Activated CD8-positive, alpha-beta memory T cell treated with anti-CD3 and anti-CD28 coated beads, Interleukin-2, amount 50 U/mL, for 1 hour (primary cell): Measurements from ENCODE around the gene ZNF493.

Experiments
- DNase-seq: peaks from one replicate; pipeline ENCODE4 v3.0.0-alpha.2; 2020; ENCODE audit errors: extremely low read depth

The ZNF493 gene

DNA sequence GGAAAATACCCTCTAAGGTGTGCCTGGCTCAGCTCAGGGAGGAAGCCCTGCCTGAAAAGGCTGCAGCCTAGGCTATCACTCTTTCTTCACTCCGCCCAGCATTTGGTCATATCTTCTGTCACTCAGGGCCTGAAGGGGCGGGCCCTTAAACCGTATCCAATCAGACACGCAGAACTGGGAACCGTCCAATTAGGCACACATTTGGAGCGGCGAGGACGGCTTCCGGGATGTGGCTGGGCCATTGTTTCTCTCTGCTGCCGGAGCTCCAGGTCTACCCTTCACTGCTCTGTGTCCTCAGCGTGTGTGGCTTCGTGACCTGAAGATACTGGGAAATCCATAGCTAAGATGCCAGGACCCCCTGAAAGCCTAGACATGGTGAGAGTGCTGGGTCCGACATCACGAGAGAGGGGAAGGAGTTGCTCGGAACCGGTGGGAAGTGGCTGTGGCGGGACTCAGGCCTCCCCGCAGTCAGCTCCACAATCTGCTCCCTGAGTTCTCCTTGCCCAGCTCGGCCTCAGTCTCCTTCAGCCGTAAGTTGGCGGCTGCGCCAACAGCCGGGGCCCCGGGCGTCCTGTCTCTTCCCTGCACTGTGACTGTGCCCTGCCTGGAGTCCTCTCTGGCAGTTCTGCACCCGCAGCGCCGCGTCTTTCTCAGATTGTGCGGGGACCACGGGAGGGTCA, at the start of gene ZNF493:
ZNF493 (plus strand) TSS at position 241 of the 680 bp plus-strand sequence; CDS start at position 346, 105 bp downstream.
- DNase-seq = peak; percentile 79

DNA sequence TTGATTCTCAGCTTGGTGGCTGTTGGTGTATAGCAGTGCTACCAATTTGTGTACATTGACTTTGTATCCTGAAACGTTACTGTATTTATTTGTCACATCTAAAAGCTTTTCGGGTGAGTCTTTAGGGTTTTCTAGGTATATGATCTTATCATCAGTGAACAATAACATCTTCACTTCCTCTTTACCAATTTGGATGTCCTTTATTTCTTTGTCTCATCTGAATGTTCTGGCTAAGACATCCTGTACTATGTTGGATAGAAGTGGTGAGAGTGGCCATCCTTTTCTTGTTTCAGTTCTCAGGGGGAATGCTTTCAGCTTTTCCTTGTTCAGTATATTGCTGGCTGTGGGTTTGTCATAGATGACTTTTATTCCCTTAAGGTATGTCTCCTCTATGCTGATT, 44.1 kb upstream of the ZNF493 start:
- no peak for DNase-seq

DNA sequence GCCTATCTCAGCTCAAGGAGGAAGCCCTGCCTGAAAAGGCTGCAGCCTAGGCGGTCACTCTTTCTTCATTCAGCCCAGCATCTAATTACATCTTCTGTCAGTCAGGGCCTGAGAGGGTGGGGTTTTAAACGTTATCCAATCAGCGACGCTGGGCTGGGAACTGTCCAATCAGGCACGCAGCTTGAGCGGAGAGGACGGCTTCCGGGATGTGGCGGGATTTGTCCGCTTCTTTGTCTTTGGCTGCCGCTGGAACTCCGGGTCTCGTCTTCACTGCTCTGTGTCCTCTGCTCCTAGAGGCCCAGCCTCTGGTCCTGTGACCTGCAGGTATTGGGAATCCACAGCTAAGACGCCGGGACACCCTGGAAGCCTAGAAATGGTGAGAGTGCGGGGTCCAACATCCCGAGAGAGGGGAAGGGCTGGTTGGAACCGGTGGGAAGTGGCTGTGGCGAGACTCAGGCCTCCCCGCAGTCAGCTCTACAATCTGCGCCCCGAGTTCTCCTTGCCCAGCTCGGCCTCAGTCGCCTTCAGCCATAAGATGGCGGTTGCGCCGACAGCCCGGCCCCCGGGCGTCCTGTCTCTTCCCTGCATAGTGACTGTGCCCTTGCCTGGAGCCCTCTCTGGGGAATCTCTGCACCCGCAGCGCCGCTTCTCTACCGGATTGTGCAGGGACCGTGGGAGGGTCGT, 38.0 kb upstream of the ZNF493 start, which contains the start of gene ZNF738:
ZNF738 (plus strand) TSS at position 233 of the 684 bp plus-strand sequence; CDS start at position 374, 141 bp downstream.
- peak; percentile 61 for DNase-seq

DNA sequence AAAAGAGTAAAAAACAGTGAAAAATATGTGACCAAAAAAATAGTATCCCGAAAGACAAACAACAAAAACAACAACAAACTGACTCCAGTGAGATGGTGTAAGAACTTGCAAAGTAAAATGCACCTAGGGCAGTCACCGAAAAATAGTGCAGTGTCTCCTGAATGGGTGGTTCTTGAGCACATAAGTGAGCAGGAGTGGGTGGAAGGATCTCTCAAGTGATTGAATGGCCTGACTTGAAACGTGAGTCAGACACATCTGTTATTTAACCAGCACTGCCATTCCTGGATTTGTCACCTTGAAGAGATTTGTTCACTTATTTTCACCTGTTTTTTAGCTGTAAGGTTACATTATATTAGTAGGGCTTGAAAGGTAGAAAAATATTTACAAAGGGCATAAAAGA, 34.6 kb upstream of the ZNF493 start:
- no peak for DNase-seq

DNA sequence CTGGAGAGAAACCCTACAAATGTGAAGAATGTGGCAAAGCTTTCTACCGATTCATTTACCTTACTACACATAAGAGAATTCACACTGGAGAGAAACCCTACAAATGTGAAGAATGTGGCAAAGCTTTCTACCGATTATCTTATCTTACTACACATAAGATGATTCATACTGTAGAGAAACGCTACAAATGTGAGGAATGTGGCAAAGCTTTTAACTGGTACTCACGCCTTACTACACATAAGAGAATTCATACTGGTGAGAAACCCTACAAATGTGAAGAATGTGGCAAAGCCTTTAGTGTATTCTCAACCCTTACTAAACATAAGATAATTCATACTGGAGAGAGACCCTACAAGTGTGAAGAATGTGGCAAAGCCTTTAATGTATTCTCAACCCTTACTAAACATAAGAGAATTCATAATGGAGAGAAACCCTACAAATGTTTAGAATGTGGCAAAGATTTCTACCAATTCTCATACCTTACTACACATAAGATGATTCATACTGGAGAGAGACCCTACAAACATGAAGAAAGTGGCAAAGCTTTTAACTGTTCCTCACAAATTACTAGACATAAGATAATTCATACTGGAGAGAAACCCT, 12.9 kb upstream of the ZNF493 start:
- DNase-seq = no peak

DNA sequence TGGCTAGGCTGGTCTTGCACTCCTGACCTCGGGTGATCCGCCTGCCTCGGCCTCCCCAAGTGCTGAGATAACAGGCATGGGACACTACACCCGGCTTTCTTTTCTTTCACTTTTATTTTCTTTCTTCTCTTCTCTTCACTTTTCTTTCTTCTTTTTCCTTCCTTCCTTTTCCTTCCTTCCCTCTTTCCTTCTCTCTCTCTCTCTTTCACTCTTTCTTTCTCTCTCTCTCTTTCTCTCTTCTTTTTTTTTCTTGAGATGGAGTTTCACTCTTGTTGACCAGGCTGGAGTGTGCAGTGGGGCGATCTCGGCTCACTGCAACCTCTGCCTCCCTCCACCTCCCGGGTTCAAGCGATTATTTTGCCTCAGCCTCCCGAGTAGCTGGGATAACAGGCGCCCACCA, 812 bp upstream of the ZNF493 start:
- no peak for DNase-seq

DNA sequence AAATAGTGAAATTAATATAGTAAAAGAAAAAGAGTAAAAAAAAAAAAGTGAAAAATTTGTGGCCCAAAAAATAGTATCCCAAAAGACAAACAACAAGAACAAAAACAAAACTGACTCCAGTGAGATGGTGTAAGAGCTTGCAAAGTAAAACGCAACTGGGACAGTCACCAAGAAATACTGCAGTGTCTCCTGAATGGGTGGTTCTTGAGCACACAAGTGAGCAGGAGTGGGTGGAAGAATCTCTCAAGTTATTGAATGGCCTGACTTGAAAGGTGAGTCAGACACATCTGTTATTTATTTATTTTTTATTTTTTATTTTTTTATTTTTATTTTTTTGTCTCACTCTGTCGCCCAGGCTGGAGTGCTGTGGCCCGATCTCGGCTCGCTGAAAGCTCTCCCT, 1.9 kb downstream of the ZNF493 start:
- DNase-seq = no peak

DNA sequence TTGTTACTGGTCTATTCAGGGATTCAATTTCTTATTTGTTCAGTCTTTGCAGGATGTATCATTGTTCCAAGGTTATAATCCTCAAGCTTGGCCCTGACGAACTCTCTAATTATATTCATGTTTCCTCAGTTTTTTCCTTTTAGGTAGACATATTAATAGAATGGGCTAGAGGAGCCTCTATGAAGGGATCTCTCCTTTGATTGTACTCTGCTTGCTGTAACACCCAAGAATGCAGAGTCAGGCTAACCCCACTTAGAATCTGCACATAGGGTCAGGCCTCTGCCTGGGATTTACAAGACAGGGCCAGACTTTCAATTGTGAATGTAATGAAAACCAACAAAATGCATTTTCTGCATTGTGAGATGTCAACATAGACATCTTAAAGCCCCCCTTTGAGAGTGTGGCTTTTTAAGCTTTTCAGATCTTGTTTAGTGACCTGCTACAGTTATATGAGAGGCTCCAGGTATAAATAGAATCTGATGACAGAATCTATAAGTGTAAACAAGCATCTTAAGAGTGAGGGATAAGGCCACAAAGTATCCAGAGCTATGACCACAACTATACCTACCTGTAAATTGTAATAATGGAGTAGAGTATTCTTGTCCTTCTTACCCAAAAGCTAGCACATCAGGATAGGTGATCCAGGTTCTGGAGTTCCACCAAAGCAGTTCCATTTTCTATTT, 5.5 kb downstream of the ZNF493 start:
- DNase-seq = no peak

DNA sequence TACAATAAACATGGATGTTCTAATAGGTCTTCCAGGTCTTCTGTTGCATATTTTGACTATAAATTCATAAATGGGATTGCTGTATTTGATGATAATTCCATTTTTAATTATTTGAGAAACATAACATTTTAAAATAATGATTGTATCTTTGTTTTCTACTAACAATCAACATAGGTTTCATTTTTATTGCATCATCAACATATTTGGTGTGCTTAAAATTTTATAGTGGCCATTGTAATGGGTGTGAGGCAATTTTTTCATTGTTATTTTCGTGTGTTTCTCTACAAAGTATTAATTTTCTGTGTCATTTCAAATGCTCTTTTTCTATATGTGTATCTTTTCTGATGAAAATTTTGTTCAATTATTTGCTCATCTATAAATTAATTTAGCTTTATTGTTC, 13.2 kb downstream of the ZNF493 start:
- DNase-seq = no peak

DNA sequence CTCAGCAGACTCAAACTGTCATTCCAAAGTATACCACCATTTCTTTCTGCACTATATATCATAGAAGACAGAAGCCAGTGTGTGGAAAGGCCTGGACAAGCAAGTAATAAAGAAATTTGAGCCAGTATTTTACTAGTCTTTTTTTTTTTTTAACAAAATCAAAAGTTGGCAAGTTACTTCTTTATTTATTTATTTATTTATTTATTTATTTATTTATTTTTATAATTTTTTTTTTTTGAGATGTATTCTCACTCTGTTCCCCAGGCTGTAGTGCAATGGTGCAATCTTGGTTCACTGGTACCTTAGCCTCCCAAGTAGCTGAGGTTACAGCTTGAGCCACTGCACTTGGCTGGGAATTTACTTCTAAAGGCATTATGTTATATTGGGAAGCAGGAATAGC, 25.3 kb downstream of the ZNF493 start:
- DNase-seq = no peak

DNA sequence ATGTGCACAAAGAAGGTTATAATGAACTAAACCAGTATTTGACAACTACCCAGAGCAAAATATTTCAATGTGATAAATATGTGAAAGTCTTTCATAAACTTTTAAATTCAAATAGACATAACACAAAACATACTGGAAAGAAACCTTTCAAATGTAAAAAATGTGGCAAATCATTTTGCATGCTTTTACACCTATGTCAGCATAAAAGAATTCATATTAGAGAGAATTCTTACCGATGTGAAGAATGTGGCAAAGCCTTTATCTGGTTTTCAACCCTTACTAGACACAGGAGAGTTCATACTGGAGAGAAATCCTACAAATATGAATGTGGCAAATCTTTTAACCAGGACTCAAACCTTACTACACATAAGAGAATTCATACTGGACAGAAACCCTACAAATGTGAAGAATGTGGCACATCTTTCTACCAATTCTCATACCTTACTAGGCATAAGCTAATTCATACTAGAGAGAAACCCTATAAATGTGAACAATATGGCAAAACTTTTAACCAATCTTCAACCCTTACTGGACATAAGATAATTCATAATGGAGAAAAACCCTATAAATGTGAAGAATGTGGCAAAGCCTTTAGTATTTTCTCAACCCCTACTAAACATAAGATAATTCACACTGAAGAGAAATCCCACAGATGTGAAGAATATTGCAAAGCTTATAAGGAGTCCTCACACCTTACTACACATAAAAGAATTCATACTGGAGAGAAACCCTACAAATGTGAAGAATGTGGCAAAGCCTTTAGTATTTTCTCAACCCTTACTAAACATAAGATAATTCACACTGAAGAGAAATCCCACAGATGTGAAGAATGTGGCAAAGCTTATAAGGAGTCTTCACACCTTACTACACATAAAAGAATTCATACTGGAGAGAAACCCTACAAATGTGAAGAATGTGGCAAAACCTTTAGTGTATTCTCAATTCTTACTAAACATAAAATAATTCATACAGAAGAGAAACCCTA, 26.4 kb downstream of the ZNF493 start:
- DNase-seq = no peak

DNA sequence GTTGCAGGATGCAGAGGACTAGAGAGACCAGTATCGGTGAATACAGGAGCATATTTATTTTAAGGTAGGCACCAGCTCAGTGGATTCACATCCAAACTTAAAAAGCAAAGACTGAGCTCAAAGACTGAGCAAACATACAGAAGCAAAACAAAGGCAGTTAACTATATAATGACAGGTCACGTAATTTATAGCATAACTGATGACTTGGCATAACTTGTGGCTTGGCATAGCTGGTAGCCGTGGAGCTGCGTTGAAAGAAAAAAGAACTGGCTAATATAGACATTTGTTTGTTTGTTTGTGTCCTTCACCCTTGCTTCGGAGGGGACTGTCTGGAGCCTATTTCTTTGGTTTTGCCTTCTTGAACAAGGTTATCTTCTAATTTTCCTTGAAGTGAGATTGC, 33.7 kb downstream of the ZNF493 start:
- no peak for DNase-seq

DNA sequence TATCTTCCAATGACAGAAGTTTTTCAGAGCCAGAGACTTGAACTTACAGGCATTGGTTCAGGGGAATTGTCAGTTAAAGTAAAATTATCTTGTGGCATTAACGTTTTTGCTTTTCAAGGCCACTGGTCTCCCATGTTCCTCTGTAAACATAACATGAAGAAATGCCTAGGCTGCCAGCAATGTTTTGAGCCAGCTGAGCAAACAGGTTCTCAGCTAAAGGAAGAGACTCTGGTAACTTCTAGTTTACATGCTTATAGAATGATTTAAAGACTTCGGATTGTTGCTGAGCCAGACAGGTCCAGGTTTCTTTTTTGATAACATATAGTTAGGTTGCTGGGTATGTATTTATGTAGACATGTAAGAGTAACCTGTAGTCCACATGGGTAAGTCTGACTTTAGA, 35.7 kb downstream of the ZNF493 start:
- DNase-seq = no peak

DNA sequence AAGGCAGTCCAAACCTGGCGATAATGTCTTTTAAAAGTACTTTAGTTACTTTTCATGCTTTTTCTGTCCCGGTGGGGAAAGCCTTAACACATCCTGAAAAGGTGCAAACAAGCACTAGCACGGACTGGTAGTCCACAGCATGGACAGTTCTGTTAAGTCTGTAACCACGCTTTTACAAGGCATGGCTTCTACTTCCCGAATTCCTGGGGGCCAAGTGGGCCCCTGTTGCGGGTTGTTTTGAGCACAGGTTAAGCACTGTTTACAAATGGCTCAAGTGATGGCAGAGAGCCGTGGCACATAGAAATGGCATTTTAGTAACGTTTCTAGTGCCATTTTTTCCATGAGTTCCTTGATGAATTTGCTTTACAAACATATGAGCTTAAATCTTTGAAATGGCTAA, 37.6 kb downstream of the ZNF493 start:
- DNase-seq = no peak

DNA sequence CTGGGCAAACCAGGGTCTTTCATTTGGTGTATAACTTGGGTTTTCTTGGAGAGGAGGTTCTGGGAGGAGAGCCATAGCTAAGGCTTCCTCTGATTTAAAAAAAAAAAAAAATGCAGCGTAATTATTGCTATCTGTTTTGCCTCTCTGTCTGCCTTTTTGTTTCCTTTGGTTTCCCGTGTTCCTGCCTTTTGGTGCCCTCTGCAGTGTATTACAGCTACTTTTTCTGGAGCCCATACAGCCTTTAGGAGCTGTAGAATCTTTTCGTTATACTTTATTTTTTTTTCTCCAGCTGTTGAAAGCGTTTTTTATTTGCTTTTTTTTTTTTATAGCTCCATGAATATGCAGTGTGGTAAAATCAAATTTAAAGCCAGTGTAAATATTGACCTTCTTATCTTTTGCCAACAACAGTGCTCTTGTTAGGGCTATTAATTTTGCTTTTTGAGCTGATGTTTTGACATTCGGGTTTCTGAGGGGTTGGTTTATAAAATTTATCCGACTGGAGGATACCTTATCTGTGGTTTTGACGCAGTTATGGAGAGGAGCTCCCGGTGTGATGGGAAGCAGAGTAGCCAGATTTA, 38.1 kb downstream of the ZNF493 start:
- DNase-seq = no peak

DNA sequence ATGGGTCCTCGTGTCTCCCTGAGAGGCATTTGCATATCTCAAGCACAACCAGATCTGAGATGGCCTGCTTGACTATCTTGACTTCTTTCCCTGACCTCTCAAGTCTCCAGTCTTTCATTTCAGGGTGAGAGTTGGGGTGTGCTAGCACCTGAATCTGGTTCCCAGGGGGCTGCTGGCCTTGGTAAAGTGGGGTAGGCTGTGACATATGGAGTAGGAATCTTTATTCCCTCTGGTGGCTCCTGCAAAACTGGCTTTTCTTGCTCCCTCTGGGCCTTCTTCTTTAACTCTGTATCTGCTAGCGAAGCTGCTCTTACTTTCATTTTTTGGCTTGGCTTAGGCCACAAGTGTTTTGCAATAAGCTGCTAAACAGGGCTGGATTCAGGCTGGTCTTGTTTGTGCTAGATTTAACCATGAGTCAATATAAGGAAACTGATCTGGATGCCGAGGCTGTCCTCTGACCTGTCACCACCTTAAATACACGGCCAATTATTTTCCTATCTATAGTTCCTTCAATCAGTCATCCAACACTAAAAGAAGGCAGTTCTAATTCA, 42.3 kb downstream of the ZNF493 start:
- no peak for DNase-seq

DNA sequence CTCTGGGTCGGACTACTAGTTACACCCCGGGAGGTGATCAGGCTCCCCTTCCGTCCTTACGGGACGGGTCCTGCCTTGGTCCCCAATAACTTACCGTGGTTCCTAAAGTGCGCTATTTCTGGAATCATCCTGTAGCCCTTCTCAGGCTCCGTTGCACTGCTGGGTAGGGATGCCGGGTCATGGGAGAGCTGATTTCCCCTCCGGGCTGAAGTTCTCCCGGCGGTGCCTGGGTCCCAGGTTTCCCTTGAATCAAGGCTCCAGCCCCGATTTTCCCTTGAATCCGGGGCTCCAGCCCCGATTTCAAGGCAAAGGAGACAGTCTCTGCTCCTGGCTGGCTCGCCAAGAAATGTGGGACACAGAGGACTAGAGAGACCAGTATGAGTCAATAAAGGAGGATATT, 43.4 kb downstream of the ZNF493 start:
- no peak for DNase-seq

DNA sequence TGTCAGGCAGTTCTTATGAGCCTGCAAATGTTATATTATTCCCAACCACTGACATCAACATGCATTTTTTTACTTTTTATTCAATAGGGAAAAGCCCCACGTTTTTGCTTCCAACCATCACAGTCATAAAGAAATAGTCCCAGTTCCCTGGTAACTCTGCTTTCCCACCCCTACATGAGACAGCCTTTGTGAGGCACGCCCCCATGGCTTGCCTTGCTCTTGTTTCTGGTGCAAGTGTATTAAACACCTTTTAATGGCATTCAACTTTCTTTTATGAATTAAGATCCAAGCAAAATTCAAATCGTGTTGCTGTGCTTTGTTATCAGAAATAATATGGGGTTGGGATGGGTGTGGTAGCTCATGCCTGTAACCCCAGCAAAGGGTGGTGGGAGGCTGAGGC, 54.3 kb downstream of the ZNF493 start:
- DNase-seq = no peak

DNA sequence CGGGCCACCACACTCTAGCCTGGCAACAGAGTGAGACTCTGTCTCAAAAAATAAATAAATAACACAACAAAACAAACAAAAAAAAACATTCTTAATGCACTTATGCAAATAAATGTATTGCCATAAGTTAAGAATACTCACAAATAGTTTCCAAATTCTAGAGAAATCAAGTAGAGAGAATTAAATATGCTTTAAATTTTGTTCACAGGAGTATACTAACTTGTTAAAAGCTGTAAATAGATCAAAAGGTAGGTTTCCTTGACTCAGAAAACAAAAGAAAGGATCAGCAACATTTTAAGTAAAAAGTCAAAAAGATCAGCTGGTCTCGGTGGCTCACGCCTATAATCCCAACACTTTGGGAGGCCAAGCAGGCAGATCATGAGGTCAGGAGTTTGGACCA, 58.0 kb downstream of the ZNF493 start:
- DNase-seq = no peak

DNA sequence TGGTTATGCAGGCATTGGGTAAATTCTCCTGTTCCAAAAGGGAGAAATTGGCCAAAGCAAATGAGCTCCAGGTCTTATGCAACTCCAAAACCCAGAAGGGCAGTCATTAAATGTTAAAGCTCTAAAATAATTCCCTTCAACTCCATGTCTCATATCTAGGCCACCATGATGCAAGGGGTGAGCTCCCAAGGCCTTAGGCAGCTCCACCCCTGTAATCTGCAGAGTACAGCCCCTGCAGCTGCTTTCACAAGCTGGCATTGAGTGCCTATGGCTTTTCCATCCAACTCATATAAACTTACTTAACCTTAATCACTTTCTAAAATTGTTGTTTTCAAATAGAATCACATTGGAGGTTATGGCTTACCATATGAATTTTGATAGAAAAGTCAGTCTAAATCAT, 63.8 kb downstream of the ZNF493 start:
- no peak for DNase-seq

DNA sequence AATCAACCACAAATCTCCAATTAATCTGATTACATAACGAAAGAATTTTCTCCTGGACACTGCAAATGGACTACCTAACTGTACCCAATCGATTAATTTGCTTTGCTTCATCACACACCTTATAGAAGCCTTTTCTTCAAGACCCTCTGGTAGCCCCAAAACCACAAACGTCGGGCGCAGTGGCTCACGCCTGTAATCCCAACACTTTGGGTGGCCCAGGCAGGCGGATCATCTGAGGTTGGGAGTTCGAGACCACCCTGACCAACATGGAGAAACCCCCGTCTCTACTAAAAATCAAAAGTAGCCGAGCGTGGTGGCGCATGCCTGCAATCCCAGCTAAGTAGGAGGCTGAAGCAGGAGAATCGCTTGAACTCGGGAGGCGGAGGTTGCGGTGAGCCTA, 65.6 kb downstream of the ZNF493 start:
- no peak for DNase-seq
